ENCODE data around the gene SH3GL1. TPM values are rescaled to one million over a fixed set of nuclear protein-coding genes. Genes with fewer than 3 reads are reported as not detected.

SH3GL1 gene
- total and polyA plus RNA-seq, 2 of the 4 experiments (the other 2 are of a cell fraction): 28.1 to 138 TPM

DNA sequence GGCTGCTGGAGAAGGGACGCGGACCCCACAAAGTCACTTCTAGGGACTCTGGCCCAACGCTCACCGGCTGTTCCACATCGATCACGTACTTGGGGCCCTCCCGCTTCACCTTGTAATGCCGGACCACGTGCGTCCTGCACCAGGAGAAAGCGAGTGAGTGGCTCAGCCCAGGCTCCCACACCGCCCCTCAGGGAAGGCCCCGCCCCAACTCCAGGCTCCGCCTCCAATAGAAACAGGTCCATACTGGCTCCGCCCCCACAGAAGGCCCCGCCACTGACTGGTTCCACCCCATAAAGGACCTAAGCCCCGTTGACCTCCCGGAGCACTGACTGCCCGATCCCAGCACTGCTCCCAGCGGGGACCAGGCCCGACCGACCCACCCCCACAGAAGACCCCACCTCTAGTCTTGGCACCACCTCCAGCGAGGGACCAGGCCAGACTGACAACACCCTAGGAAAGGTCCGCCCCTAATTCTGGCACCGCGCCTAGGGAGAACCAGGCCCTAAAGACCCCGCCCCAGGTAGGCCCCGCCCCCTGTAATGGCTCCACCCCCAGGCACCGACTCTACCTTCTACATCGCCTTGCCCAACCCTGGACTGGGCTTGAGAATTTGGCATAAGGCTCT, 73.0 kb downstream of the SH3GL1 start:
- DNase-seq: peak; percentile 13
- H3K9me1 ChIP-seq (ENCODE audit: insufficient read depth, low read length): no peaks in the 10 kb centered on the region
- H3K27ac ChIP-seq (ENCODE audit: insufficient read depth, low read length): no peak overlapping the region
- H3K23ac ChIP-seq (ENCODE audit: low read depth, low read length): no peak overlapping the region
- no peaks in the 10 kb centered on the region for H3K79me1 ChIP-seq (ENCODE audit: low read depth in 1 of 2, low read length in 2 of 2)
- no peak overlapping the region for H3K18ac ChIP-seq (ENCODE audit: low read depth, low read length)
- H2AK9ac ChIP-seq (replicated peaks; ENCODE audit: low read depth, low read length, poor library complexity): peak overlapping the region; percentile 28
- ATAC-seq (ENCODE audit: low read depth): peak; percentile 43
- WGBS, 2 experiments (ENCODE audit: extremely low coverage in 2 of 2, insufficient read length in 1 of 2): 3% methylated on average over 13 of the region's 30 CpGs; no CpG with 5 or more reads in 1 of the 2 experiments
- H2AK5ac ChIP-seq (ENCODE audit: low read depth, low read length): no peak overlapping the region
- no peaks in the 10 kb centered on the region for H3K36me3 ChIP-seq (ENCODE audit: control insufficient read depth, insufficient read depth, low read length)
- H4K5ac ChIP-seq (ENCODE audit: low read depth, low read length): no peak overlapping the region
- intact Hi-C loops (cut with micrococcal nuclease): no loop called here
- H2BK20ac ChIP-seq (ENCODE audit: low read depth, low read length): no peak overlapping the region
- no peak overlapping the region for H3K4me3 ChIP-seq (ENCODE audit: insufficient read depth, low read depth, low read length)
- no peak overlapping the region for H3K14ac ChIP-seq (replicated peaks; ENCODE audit: low read depth, low read length)
- ChIA-PET CTCF (no interaction called here), POLR2A (ENCODE audit: unreplicated experiment) (interaction anchor here (0.5 kb wide), 1 partner anchor 62 kb away, joined by 3 read pairs; no protein-coding TSS in a partner anchor)
- H4K20me1 ChIP-seq (ENCODE audit: insufficient read depth, low read length): no peaks in the 10 kb centered on the region
- TF ChIP-seq MXI1 (IDR thresholded peaks at IDR 0.05; ENCODE audit: borderline replicate concordance, low read depth, low read length) (no peak), RCOR1 (IDR thresholded peaks at IDR 0.05; ENCODE audit: insufficient replicate concordance, low read length) (no peak), RFX5 (IDR thresholded peaks at IDR 0.05; ENCODE audit: low read depth, low read length) (no peak), MAZ (IDR thresholded peaks at IDR 0.05; ENCODE audit: borderline replicate concordance, low read depth, low read length) (0 out of 2 replicates have a peak, but pooled peaks have one; percentile 19), FOS (IDR thresholded peaks at IDR 0.05; ENCODE audit: low read depth, low read length) (no peak), NFE2L2 (IDR thresholded peaks at IDR 0.05; ENCODE audit: low read depth, low read length) (no peak)
- TF ChIP-seq, protein P1, sequence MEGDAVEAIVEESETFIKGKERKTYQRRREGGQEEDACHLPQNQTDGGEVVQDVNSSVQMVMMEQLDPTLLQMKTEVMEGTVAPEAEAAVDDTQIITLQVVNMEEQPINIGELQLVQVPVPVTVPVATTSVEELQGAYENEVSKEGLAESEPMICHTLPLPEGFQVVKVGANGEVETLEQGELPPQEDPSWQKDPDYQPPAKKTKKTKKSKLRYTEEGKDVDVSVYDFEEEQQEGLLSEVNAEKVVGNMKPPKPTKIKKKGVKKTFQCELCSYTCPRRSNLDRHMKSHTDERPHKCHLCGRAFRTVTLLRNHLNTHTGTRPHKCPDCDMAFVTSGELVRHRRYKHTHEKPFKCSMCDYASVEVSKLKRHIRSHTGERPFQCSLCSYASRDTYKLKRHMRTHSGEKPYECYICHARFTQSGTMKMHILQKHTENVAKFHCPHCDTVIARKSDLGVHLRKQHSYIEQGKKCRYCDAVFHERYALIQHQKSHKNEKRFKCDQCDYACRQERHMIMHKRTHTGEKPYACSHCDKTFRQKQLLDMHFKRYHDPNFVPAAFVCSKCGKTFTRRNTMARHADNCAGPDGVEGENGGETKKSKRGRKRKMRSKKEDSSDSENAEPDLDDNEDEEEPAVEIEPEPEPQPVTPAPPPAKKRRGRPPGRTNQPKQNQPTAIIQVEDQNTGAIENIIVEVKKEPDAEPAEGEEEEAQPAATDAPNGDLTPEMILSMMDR (conservative IDR thresholded peaks at IDR 0.05; ENCODE audit: low read depth, low read length): no peak
- in situ Hi-C loops (cut with MboI; ENCODE audit: low sequenced_read_pairs): no loop called here
- H2BK120ac ChIP-seq (ENCODE audit: low read depth, low read length): no peak overlapping the region
- H4K8ac ChIP-seq (ENCODE audit: low read depth in 2 of 2, low read length in 2 of 2): no peak overlapping the region; a peak in 1 of 4 replicates
- no peak overlapping the region for H3K56ac ChIP-seq (ENCODE audit: extremely low read depth, insufficient read depth, low read length)
- dilution Hi-C loops (cut with HindIII; ENCODE audit: low sequenced_read_pairs, unreplicated experiment): no loop called here
- BruUV-seq (replicated peaks): no TSS peak
- peak overlapping the region; percentile 65 for H3K4me2 ChIP-seq (ENCODE audit: low read depth, low read length)
- H3K27me3 ChIP-seq (ENCODE audit: control insufficient read depth, insufficient read depth, low read length): no peaks in the 10 kb centered on the region; the same call in 1 of the 2 replicates
- H3K4ac ChIP-seq (ENCODE audit: low read depth, low read length): no peak overlapping the region
- no peak overlapping the region for H4K91ac ChIP-seq (ENCODE audit: insufficient read depth, low read depth, low read length)
- H3K4me1 ChIP-seq (ENCODE audit: control insufficient read depth, insufficient read depth, low read length): no peaks in the 10 kb centered on the region
- no peaks in the 10 kb centered on the region for H3K9me3 ChIP-seq (ENCODE audit: control insufficient read depth, insufficient read depth, low read length)
- H2BK15ac ChIP-seq (ENCODE audit: low read depth, low read length): no peak overlapping the region
- no peak overlapping the region for H3K9ac ChIP-seq (ENCODE audit: low read depth, low read length)
- H2BK5ac ChIP-seq (ENCODE audit: low read depth, low read length, poor library complexity, severe bottlenecking): no peak overlapping the region
- H2AFZ ChIP-seq (replicated peaks; ENCODE audit: low read length, poor library complexity): peak overlapping the region; percentile 84

Measured in IMR-90 (cell line).